Erythroblast (primary cell): ENCODE measurements around the gene ZBTB46.
"Not testable (repeated sequence)": the region's sequence is repeated elsewhere in the genome, so short reads cannot be mapped to it uniquely, and the experiment has no call there.

ENCODE experiments used
- DNase-seq, 2 experiments: peaks; one replicate each; lab custom pipeline; 2025; lab: John Stamatoyannopoulos, UW
- GATA1 ChIP-seq: IDR thresholded peaks from 2 replicates; pipeline ENCODE4 v1.6.1; 2011; ENCODE audit warnings: low read depth, mild to moderate bottlenecking, control low read depth, low read length, moderate library complexity
- POLR2A ChIP-seq: IDR thresholded peaks from 2 replicates; pipeline ENCODE4 v1.6.1; 2011; ENCODE audit warnings: mild to moderate bottlenecking, low read length

ZBTB46 gene

GRCh38 chr20:63804308-63804636 lies 26.8 kb downstream of the ZBTB46 start:
- no peak for DNase-seq
- no peak for TF ChIP-seq GATA1

DNA sequence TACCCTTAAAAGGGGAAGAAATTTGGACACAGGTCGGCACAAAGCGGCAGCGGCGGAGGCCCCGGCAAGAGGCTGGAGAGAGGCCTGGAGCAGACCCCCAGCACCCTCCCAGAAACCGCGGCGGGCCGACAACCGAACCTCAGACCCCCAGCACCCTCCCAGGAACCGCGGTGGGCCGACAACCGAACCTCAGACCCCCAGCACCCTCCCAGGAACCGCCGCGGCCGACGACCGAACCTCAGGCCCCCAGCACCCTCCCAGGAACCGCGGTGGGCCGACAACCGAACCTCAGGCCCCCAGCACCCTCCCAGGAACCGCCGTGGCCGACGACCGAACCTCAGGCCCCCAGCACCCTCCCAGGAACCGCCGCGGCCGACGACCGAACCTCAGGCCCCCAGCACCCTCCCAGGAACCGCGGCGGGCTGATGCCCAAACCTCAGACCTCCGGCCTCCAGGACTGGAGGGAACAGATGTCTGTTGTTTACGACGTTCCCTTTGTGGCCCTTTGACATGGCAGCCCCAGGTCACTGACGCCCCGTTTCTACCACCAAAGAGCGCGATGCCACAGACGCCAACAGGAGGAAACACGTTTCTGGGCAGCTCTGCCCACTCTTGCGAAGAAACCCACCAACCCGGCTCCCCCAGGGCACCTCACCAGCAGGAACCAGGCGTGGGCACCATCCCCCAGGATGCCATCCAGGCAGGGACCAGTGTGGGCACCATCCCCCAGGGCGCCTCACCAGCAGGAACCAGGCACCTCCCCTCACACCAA lies 28.4 kb downstream of the ZBTB46 start:
- no peak for TF ChIP-seq GATA1
- TF ChIP-seq POLR2A, result no peak
- DNase-seq, result no peak

DNA sequence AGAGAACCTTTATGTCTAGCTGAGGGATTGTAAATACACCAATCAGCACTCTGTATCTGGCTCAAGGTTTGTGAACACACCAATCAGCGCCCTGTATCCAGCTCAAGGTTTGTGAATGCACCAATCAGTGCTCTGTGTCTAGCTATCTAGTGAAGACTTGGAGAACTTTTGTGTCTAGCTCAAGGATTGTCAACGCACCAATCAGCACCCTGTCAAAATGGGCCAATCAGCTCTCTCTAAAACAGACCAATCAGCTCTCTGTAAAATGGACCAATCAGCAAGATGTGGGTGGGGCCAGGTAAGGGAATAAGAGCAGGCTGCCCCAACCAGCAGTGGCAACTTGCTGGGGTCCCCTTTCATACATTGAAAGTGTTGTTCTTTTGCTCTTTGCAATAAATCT lies 29.9 kb downstream of the ZBTB46 start:
- DNase-seq, result not testable (repeated sequence)

DNA sequence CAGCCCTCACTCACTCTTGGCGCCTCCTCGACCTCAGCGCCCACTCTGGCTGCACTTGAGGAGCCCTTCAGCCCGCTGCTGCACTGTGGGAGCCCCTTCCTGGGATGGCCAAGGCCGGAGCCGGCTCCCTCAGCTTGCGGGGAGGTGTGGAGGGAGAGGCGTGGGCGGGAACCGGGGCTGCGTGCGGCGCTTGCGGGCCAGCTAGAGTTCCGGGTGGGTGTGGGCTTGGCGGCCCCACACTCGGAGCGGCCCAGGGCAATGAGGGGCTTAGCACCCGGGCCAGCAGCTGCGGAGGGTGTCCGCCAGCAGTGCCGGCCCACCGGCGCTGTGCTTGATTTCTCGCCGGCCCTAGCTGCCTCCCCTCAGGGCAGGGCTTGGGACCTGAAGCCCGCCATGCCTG lies 30.7 kb downstream of the ZBTB46 start:
- not testable (repeated sequence) for DNase-seq

- not testable (repeated sequence) for DNase-seq
Observed at GRCh38 chr20:63799127-63799526, 31.9 kb downstream of the ZBTB46 start.

DNA sequence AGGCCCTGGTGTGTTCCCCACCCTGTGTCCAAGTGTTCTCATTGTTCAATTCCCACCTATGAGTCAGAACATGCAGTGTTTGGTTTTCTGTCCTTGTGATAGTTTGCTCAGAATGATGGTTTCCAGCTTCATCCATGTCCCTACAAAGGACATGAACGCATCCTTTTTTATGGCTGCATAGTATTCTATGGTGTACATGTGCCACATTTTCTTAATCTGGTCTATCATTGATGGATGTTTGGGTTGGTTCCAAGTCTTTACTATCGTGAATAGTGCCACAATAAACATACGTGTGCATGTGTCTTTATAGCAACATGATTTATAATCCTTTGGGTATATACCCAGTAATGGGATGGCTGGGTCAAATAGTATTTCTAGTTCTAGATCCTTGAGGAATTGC lies 33.9 kb downstream of the ZBTB46 start:
- not testable (repeated sequence) for DNase-seq

DNA sequence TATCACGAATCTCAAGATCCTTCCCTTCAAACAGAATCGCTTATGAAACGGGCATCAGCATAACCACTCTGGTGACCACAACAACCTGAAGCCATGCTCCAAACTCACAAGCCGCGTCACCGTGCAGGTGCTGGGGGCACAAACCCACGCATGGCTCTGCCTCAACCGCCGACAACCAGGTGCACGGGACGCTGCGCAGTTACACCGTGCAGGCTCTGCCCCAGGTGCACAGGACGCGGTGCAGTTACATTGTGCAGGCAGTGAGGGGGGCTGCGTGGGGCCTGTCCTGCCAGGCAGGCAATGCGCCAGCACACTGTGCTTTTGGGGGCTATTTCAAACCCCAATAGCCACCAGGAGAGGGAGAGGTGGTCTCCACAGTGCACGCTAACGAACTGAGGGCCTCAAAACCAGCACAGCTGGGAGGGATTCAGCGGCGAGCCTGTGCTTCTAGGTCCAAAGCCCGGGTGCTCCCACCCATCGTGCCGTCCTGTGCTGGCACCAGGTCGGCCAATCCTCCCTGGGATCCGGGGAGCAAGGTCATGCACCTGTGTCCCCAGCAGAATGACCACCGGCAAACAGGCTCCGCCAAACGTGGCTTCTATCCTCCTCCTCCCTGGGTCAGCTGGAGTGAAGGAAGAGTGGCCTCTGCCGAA lies 35.8 kb downstream of the ZBTB46 start:
- DNase-seq, result no peak
- TF ChIP-seq POLR2A, result no peak
- no peak for TF ChIP-seq GATA1

GRCh38 chr20:63794614-63795013 lies 36.5 kb downstream of the ZBTB46 start:
- DNase-seq, result no peak
- TF ChIP-seq POLR2A, result no peak
- TF ChIP-seq GATA1, result no peak

- TF ChIP-seq GATA1 (no peak), POLR2A (no peak)
- no peak for DNase-seq
Observed at GRCh38 chr20:63792866-63793265, 38.2 kb downstream of the ZBTB46 start.

DNA sequence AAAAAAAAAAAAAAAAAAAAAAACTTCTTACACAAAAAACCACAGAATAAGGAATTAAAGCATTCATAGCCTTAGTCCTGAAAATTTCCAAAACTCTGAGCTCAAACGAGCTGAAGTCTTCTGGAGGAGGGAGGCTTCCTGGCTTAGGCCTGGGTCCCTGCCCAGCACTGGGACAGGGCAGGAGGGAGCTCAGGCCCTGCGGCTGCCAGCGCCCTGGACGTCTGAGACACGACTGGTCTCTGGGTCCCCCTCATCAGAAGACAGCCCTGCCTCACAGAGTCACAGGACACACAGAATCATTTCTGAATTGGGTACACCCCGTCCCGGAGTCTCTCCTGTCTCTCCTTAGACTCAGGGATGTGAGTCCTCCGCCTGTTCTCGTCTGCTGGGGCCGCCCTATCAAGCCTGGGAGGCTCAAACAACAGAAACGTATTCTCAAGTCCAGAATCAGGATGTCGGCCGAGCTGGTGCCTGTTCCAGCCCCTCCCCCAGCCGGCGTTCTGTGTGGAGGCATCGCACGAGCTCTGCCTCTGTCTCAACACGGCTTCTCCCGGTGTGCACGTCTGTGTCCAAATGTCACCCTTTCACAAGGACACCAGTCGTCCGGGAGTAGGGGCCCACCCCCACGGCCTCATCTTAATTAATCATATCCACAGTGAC lies 39.4 kb downstream of the ZBTB46 start:
- no peak for DNase-seq
- no peak for TF ChIP-seq POLR2A
- TF ChIP-seq GATA1, result no peak

DNA sequence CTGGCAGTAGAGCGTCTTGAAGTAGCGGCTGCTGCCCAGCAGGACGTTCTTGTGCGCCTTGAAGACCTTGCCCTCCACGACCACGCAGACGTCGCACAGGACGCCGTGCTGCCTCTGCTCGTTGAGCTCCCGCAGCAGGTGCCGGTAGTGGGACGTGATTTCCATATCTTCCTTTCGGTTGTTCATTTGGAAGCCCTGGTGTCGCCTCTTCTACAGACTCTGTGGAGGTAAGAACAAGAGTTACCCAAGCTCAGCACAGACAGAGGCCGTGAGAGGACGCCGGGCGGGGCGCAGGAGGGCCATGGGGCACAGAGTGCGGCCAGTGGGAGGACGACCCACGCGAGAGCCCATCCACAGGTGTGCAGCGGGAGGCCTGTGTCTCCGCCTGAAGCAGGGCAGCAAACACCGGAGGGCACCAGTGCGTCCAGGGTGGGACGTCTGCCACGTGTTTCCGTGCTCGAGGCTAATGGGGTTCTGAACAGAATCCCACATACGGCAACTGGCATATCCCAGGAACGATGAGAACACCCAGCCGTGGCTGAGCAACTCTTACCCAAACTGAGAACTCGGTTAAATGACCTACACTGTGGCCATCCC lies 40.4 kb downstream of the ZBTB46 start:
- TF ChIP-seq GATA1 (no peak), POLR2A (no peak)
- DNase-seq, result no peak

DNA sequence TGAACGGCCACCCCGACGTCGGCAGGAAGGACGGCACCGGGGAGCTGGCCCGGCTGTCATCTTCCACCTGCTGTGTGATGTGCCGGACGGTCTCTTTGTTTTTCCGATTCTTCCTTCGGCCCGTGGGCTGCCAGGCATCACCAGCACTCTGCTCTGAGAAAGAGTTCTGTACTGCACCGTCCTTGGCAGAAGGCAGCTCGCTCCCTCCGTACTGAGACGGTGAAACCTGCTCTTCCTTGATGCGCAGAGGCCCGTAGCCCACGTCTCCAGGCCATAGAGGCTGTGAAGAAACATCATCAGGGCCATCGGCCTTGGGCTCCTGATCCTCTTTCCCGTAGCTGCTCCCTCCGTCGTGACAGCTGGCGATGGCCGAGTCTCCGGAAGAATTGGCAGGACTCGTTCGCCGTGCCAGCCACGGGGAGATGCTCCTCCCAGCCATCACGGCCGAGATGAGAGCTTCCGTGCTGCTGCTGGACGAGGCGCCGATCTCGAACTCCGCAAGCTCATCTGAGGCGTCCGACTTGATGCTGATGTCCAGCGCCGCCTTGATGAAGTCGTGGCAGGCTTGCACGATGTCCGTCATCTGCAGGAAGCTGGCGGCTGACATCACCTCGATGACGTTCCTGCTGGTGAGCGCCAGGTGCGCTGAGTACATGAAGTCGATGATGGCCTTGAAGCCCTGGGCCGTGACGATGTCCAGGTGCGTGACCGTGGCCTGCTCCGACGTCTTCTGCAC lies 41.1 kb downstream of the ZBTB46 start:
- DNase-seq, result no peak
- TF ChIP-seq GATA1, result no peak
- no peak for TF ChIP-seq POLR2A

DNA sequence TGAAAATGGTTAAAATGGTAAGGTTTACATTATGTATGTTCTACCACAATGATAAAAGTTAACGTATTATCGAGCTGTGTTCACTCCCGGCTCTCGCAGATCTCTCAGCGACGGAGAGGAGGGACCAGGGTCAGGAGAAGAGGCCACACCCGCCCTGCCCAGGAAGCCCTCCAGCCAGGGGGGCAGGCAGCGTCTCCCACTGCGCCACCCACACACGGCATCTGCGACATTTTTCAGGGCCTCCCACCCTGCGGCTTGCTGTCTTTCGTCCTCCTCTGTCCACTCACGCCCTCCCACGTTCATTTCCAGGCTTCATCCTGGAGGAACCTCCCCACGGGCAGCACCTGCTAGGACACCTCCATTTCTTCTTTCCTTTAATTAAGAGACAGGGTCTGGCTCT lies 43.3 kb downstream of the ZBTB46 start:
- DNase-seq, result no peak
- no peak for TF ChIP-seq GATA1
- TF ChIP-seq POLR2A, result no peak

DNA sequence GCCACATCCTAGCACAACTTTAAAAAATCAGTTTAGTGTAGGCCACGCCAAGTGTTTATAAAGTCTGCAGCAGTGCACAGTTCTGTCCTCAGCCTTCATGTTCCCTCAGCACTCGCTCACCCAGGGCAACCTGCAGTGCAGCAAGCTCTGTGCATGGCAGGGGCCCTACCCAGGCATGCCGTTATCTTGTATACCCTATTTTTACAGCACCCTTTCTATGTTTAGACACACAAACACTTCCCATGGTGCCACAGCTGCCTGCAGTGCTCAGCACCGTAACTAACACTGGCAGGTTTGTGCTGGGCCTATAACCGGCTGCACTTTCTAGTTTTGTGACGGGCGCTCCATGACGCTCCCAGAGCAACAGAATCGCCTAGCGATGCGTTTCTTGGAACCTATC lies 43.8 kb downstream of the ZBTB46 start:
- no peak for TF ChIP-seq POLR2A
- TF ChIP-seq GATA1, result no peak

More for the DNA sequence above, 43.8 kb downstream of the ZBTB46 start:
- DNase-seq, result no peak
